Tibial artery (tissue), 4 donors: ENCODE measurements around the gene RELCH.
"Not testable (repeated sequence)": the region's sequence is repeated elsewhere in the genome, so short reads cannot be mapped to it uniquely, and the experiment has no call there.

Experiments
- DNase-seq, 2 donors: peaks; one replicate each; pipeline ENCODE4 v3.0.0-alpha.2; 2019
- H3K27ac ChIP-seq, 2 donors: fragments of 200-600 bp; sonication (generic) in 1 of 2; 1 replicate in 1 of 2; 2 replicates in 1 of 2; pipeline ENCODE4 v1.5.1; 2018 to 2019; ENCODE audit warnings: mild to moderate bottlenecking in 1 of 2
- H3K27me3 ChIP-seq, 2 donors: fragments of 200-600 bp; sonication (generic) in 1 of 2; one replicate each; pipeline versions ENCODE4 v1.5.1 to v1.6.0; 2016 to 2019
- H3K36me3 ChIP-seq, 3 donors: fragments of 200-600 bp; sonication (generic) in 2 of 3; one replicate each; pipeline ENCODE4 v1.5.1; 2016 to 2019; ENCODE audit warnings: mild to moderate bottlenecking in 2 of 3
- H3K4me1 ChIP-seq, 4 donors: fragments of 200-600 bp; sonication (generic) in 2 of 4; 1 replicate in 3 of 4; 2 replicates in 1 of 4; pipeline ENCODE4 v1.5.1; 2016 to 2019
- H3K4me3 ChIP-seq, 2 donors: fragments of 200-600 bp; sonication (generic) in 1 of 2; 1 replicate in 1 of 2; 2 replicates in 1 of 2; pipeline ENCODE4 v1.5.1; 2018 to 2019; ENCODE audit warnings: mild to moderate bottlenecking in 2 of 2
- H3K9me3 ChIP-seq, 3 donors: fragments of 200-600 bp; sonication (generic) in 1 of 3; one replicate each; pipeline ENCODE4 v1.5.1; 2016 to 2019
- CTCF ChIP-seq, 2 experiments: fragments of 200-600 bp in 1 of 2; fragments of 450-650 bp in 1 of 2; IDR thresholded peaks; one replicate each; pipeline ENCODE4 v1.5.1; 2017 to 2019; ENCODE audit warnings: antibody characterized with exemption in 2 of 2, mild to moderate bottlenecking in 1 of 2, moderate library complexity in 1 of 2
- intact Hi-C: fragments of 100-400 bp; cut with DNase I; formaldehyde crosslinking; loops from one replicate; pipeline ENCODE4 v1.15.0; 2023; ENCODE audit warnings: low total_unique reads

The RELCH gene

GRCh38 chr18:62165583-62165982, 21.5 kb upstream of the RELCH start:
- Histone ChIP-seq H3K27ac (no peak overlapping the region), H3K36me3 (peaks cover 0 to 5% (median 4%) of the 10 kb centered on the region in 3 donors), H3K4me3 (no peak overlapping the region), H3K27me3 (no peaks in the 10 kb centered on the region), H3K9me3 (no peaks in the 10 kb centered on the region), H3K4me1 (peaks cover 0 to 4% (median 0%) of the 10 kb centered on the region in 4 donors)
- intact Hi-C loops = no loop called here
- TF ChIP-seq CTCF (IDR thresholded peaks at IDR 0.05) = no peak
- DNase-seq = no peak

GRCh38 chr18:62166524-62166923, 20.5 kb upstream of the RELCH start:
- H3K9me3 ChIP-seq, H3K36me3 ChIP-seq, intact Hi-C loops, H3K4me3 ChIP-seq, H3K4me1 ChIP-seq, DNase-seq, H3K27me3 ChIP-seq, H3K27ac ChIP-seq: not testable (repeated sequence)

- peaks cover 0 to 4% (median 0%) of the 10 kb centered on the region in 4 donors for H3K4me1 ChIP-seq
- no peak for DNase-seq
- H3K4me3 ChIP-seq = no peak overlapping the region
- H3K27ac ChIP-seq = no peak overlapping the region
- no peaks in the 10 kb centered on the region for H3K36me3 ChIP-seq
- TF ChIP-seq CTCF (IDR thresholded peaks at IDR 0.05) = no peak
- H3K27me3 ChIP-seq = no peaks in the 10 kb centered on the region
- intact Hi-C loops = no loop called here
- H3K9me3 ChIP-seq = no peaks in the 10 kb centered on the region
Measured at GRCh38 chr18:62170857-62171256, 16.2 kb upstream of the RELCH start.

GRCh38 chr18:62172298-62172697, 14.8 kb upstream of the RELCH start:
- no peak for TF ChIP-seq CTCF (IDR thresholded peaks at IDR 0.05)
- H3K4me3 ChIP-seq = no peak overlapping the region
- no peak overlapping the region for H3K27ac ChIP-seq
- H3K36me3 ChIP-seq = no peaks in the 10 kb centered on the region
- peaks cover 0 to 4% (median 0%) of the 10 kb centered on the region in 4 donors for H3K4me1 ChIP-seq
- DNase-seq = no peak
- no peaks in the 10 kb centered on the region for H3K27me3 ChIP-seq
- intact Hi-C loops = no loop called here
- no peaks in the 10 kb centered on the region for H3K9me3 ChIP-seq

GRCh38 chr18:62175521-62175920, 11.5 kb upstream of the RELCH start:
- intact Hi-C loops = no loop called here

GRCh38 chr18:62177271-62177670, 9.8 kb upstream of the RELCH start:
- H3K9me3 ChIP-seq = no peaks in the 10 kb centered on the region
- no peaks in the 10 kb centered on the region for H3K4me1 ChIP-seq
- H3K4me3 ChIP-seq = no peak overlapping the region
- H3K27ac ChIP-seq = no peak overlapping the region
- DNase-seq = no peak
- no peaks in the 10 kb centered on the region for H3K36me3 ChIP-seq
- H3K27me3 ChIP-seq = no peaks in the 10 kb centered on the region
- intact Hi-C loops = no loop called here
- no peak for TF ChIP-seq CTCF (IDR thresholded peaks at IDR 0.05)

More at GRCh38 chr18:62175521-62175920, 11.5 kb upstream of the RELCH start:
- Histone ChIP-seq H3K4me3 (no peak overlapping the region), H3K27me3 (no peaks in the 10 kb centered on the region), H3K4me1 (no peaks in the 10 kb centered on the region), H3K9me3 (no peaks in the 10 kb centered on the region), H3K27ac (no peak overlapping the region), H3K36me3 (no peaks in the 10 kb centered on the region)
- DNase-seq = no peak
- TF ChIP-seq CTCF (IDR thresholded peaks at IDR 0.05) = no peak
